A673 (cell line): ENCODE data around the gene EVA1C.

Experiments used
- CTCF ChIP-seq: fragments of 300-800, 200-600 bp; sonication (generic); conservative IDR thresholded peaks from 2 replicates; pipeline ENCODE4 v1.5.1; 2017; ENCODE audit warnings: low read depth, mild to moderate bottlenecking, antibody characterized with exemption, low read length, moderate library complexity, mixed read lengths
- EZH2 ChIP-seq: fragments of 200-600 bp; sonication (generic); IDR thresholded peaks from 2 replicates; pipeline ENCODE4 v1.6.1; 2017; ENCODE audit warnings: borderline replicate concordance, low read depth, mild to moderate bottlenecking, mixed read lengths, antibody characterized with exemption, low read length; ENCODE audit not compliant: poor library complexity, severe bottlenecking

GRCh38 chr21:32463367-32463766, 50.9 kb downstream of the EVA1C start:
- TF ChIP-seq CTCF (no peak), EZH2 (no peak)
